Activated CD8-positive, alpha-beta memory T cell treated with anti-CD3 and anti-CD28 coated beads for 24 hours (primary cell): ENCODE results near the gene NELL1.

Experiments used
- DNase-seq: peaks from one replicate; pipeline ENCODE4 v3.0.0-alpha.2; 2020

Gene NELL1

GRCh38 chr11:20991471-20991870 lies 322.1 kb downstream of the NELL1 start:
- no peak for DNase-seq

GRCh38 chr11:21007297-21007696 lies 337.9 kb downstream of the NELL1 start:
- no peak for DNase-seq

DNA sequence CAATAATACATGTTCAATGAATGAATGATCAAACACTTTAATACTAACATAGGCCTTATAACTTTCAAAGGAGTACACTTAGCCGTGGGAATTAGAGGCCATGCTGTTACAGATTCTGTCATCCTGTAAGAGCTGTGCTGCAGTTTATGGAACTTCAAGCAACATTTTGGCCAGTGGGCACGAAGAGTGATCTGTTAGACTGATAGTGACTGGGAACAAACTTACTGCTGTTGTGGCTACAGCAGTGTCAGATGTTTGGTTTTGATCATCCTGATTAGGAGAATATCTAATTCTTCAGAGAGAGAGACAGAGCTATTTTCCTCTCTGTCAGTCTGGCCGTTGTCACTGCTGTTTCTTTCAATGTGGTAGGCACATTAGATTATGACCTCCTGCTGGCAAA lies 348.9 kb downstream of the NELL1 start:
- no peak for DNase-seq

DNA sequence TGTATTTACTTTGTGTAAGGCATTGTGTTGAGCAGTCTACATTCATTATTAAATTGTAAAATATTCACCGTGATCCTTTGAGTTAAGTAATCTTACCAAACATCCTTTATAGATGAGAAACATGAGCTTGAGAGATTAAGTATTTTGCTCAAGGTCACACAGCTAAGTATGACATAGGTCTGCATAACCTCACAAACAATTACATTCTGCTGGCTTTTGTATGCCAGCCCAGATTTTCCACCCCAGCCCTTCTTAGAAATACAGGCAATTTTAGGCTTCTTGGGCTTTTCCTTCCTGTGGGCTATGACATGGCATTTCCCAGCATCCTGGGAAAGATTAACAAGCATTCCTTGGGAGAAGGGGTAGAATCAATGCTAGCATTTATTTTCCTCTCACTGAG lies 357.3 kb downstream of the NELL1 start:
- no peak for DNase-seq

DNA sequence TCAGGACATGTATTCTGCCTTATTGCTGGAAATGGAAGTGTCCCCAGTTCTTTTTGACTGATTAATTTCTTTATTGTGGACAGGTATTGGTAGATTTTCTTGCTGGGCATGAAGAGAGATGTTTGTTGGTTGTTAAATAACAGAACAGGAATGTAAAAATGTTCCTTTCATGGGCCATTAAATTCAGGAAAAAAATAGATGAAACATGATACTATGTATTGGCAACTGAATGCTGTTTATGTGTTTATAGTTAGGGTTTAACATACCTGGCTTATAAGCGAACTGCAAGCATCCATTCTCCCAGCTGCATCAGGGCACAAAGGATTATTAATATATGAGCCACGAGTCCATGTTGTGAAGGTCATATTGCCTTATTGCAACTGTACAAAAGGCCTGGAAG lies 368.5 kb downstream of the NELL1 start:
- DNase-seq, result no peak

DNA sequence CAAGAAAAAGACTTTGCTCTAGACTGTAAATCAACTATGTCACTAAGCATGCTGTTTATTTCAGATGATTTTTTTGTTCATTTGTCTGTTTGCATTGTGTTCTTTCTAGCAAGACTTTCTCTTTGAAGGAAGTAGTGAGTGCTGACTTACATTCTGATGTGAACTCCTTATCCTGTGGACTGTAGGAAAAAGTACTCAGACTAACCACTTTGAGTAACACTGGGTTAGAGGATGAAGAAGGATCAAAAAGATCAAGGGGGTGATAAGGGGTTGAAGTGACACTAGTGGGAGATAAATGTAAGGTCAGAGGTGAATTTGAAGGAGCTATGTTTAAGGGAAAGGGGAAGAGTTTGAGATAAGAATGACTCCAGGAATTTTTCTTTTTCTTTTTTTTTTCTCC lies 369.4 kb downstream of the NELL1 start:
- no peak for DNase-seq

DNA sequence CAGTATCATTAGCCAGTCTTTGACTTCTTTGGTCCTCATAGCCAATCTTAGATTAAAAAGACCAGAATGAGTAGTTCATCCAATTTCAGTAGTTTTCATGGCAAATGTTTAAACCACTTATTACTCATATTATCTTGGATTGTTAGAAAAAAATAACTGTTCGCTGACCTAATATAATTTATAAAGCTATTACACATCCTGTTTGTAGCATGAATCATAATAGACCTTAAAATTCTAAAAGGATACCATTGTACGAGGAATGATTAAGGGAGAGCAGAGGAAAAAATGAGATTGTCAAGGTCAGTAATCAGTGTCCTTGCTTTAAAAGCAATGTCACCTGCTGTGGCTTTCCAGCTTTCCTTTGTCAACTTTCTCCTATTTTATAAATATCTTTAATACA lies 371.2 kb downstream of the NELL1 start:
- DNase-seq, result no peak

- DNase-seq, result no peak
Observed at GRCh38 chr11:21048626-21049025, 379.2 kb downstream of the NELL1 start.

GRCh38 chr11:21053466-21053865 lies 384.1 kb downstream of the NELL1 start:
- DNase-seq, result no peak

GRCh38 chr11:21056644-21057043 lies 387.3 kb downstream of the NELL1 start:
- DNase-seq, result no peak

GRCh38 chr11:21059879-21060278 lies 390.5 kb downstream of the NELL1 start:
- DNase-seq, result no peak

DNA sequence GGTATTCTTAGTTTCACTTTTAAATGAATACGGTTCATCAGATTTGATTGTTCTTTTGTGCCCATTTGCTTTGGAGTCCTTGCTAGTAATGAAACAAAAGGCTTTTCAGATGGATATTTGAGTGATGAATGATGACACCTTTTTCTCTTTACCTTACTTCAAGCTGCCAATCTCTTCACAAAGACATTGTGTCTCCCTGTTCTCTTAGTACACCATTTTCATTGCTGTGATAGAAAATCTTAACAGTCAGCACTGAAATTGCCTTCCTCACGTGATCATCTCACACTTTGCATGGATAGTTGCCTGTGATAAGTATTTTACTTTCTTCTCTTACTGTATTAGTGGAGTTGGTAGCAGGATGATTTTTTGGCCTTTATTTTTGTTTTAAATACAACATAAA lies 396.6 kb downstream of the NELL1 start:
- no peak for DNase-seq

- no peak for DNase-seq
Observed at GRCh38 chr11:21068886-21069285, 399.5 kb downstream of the NELL1 start.

- DNase-seq, result no peak
Observed at GRCh38 chr11:21069909-21070308, 400.5 kb downstream of the NELL1 start.

- DNase-seq, result no peak
Observed at GRCh38 chr11:21072558-21072957, 403.2 kb downstream of the NELL1 start.

DNA sequence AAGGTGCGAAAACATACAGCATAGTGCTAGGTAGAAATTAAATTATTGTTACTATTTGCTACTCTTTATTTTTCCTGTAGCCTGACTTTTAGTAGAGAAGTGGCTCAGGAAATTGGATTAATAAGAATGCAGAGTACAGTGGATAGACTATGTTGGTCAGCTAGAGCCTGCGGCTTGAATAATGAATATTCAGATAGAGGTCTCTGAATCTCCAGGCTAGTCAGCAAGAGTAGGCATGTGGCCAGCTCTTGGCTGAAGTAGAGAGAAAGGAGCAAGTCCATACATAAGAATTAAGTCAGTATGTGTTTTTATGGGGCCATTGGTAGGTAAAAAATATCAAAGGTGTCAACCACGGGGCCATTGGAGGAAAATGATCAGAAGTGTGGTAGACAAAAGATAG lies 413.5 kb downstream of the NELL1 start:
- no peak for DNase-seq

GRCh38 chr11:21088930-21089329 lies 419.5 kb downstream of the NELL1 start:
- no peak for DNase-seq

- no peak for DNase-seq
Observed at GRCh38 chr11:21104641-21105040, 435.3 kb downstream of the NELL1 start.

- DNase-seq, result no peak
Observed at GRCh38 chr11:21105196-21105917, 436.0 kb downstream of the NELL1 start.

- DNase-seq, result no peak
Observed at GRCh38 chr11:21109341-21109740, 440.0 kb downstream of the NELL1 start.

- no peak for DNase-seq
Observed at GRCh38 chr11:21110415-21110814, 441.0 kb downstream of the NELL1 start.

DNA sequence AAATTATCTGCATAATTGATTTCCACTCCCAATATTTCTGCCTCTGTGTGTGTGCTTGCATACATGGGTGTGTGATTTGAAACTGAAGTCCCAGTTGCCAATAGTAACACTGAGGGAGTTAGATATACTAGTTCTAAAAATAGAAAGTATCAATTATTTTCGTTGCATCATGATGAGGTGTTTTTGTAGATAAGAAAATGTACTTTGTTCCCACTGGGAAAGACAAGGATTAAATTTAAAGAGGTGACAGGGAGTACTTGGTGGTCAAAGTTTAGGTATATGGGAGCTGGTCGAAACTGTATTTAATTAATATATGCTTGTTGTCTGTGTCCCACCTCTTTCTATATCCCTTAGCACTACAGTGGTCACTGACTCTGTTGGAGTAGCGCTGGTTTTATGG lies 444.5 kb downstream of the NELL1 start:
- no peak for DNase-seq

DNA sequence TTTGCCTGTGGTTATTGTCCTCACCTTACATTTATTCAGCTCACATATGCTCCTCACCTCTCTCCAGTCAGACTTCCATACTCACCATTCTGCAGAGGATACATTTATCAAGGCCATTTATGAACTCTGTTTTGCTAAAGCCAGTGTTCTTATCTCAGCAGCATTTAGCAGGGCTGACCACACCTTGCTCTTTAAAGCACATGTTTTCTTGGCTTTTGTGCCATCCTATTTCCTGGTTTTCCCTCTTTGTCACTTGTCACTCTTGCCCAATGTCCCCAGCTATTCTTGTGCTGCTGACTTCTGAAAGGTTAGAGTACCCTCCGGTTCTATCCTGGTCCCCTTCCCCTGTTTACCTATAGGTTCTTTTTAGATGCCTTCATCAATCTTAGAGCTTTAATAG lies 446.6 kb downstream of the NELL1 start:
- no peak for DNase-seq

DNA sequence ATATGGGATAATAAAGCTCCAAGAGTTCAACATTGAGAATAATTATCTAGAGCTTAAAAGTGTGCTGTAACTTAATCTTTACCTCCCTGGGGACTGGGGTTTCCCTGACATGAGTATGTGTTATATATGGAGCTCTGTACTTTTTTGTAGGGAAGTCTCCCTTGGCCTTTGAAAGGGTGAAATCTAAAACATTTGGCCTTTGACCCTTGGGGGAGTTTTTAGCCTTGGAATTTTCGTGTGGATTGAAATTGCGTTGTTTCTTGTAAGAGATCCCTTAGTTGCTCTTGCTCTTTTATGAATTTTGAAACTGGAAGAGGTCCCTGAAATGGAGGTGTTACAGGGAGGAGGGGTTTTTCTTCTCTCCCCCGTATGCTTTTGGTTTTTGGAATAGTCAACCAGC lies 450.0 kb downstream of the NELL1 start:
- no peak for DNase-seq

DNA sequence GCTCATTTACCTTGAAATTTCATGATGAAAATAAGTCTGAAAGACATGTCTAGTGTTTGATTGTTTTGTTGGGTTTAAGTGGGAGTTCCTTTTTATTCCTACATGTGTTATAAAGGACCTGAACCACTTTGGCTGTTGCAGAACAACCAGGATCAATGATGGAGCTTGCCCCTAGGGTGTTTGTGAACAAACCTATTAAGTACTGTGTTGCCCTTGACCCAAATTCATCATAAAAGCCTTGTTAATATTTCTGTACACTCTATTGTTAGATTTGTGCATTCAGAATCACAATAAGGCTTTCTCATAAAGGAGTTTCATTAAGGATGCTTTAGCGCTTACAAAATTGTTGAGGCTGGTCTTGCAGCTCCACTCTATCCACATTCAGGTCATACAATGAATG lies 452.6 kb downstream of the NELL1 start:
- DNase-seq, result no peak

- DNase-seq, result no peak
Observed at GRCh38 chr11:21122523-21122922, 453.1 kb downstream of the NELL1 start.
